HepG2 (cell line): ENCODE data around the gene KCTD13. TPM values are rescaled to one million over a fixed set of nuclear protein-coding genes. Genes with fewer than 3 reads are reported as not detected.
A peak's percentile ranks its signal among the peaks of the same experiment; 100 is the strongest.

ENCODE experiments used
- ATF6 ChIP-seq: sonication (generic); formaldehyde crosslinking; conservative IDR thresholded peaks from 2 replicates; pipeline ENCODE4 v1.4.0; 2020; ENCODE audit warnings: missing genetic modification reagents
- BRD4 ChIP-seq: sonication (generic); formaldehyde crosslinking; IDR thresholded peaks from 2 replicates; pipeline ENCODE4 v1.4.0; 2020; ENCODE audit warnings: missing genetic modification reagents
- ETV5 ChIP-seq: IDR thresholded peaks from 2 replicates; pipeline ENCODE4 v1.6.1; 2018; ENCODE audit warnings: missing biosample characterization, missing genetic modification reagents, inconsistent platforms, borderline replicate concordance
- GATA4 ChIP-seq: sonication (generic); IDR thresholded peaks from 2 replicates; pipeline ENCODE4 v1.6.1; 2016; ENCODE audit warnings: antibody characterized with exemption, low read depth, borderline replicate concordance
- GFI1 ChIP-seq: sonication (generic); formaldehyde crosslinking; IDR thresholded peaks from 2 replicates; pipeline ENCODE4 v1.5.0; 2020; ENCODE audit warnings: missing genetic modification reagents, mild to moderate bottlenecking, borderline replicate concordance
- GMEB1 ChIP-seq: sonication (generic); formaldehyde crosslinking; IDR thresholded peaks from 2 replicates; pipeline ENCODE4 v1.5.1; 2020; ENCODE audit warnings: missing genetic modification reagents, mild to moderate bottlenecking, borderline replicate concordance
- HCFC1 ChIP-seq: fragments of 150-350 bp; IDR thresholded peaks from 2 replicates; pipeline ENCODE4 v1.6.1; 2014; ENCODE audit warnings: low read depth, low read length
- KDM1A ChIP-seq: IDR thresholded peaks from 2 replicates; pipeline ENCODE4 v1.6.1; 2016; ENCODE audit warnings: missing compliant biosample characterization
- KLF9 ChIP-seq: IDR thresholded peaks from 2 replicates; pipeline ENCODE4 v1.6.1; 2016; ENCODE audit warnings: low read depth
- MBD4 ChIP-seq: IDR thresholded peaks from 2 replicates; pipeline ENCODE4 v1.6.1; 2012; ENCODE audit warnings: low read length, inconsistent platforms, borderline replicate concordance
- MIER3 ChIP-seq: IDR thresholded peaks from 2 replicates; pipeline ENCODE4 v1.6.1; 2016; ENCODE audit warnings: missing compliant biosample characterization, borderline replicate concordance
- NCOR1 ChIP-seq: fragments of 200-600 bp; sonication (generic); IDR thresholded peaks from 2 replicates; pipeline ENCODE4 v1.7.0; 2017; ENCODE audit warnings: antibody characterized with exemption, low read length, borderline replicate concordance
- NFYC ChIP-seq: IDR thresholded peaks from 2 replicates; pipeline ENCODE4 v1.6.1; 2016; ENCODE audit warnings: missing genetic modification reagents, missing compliant biosample characterization
- SKI ChIP-seq: fragments of 450-650 bp; IDR thresholded peaks from one replicate; pipeline ENCODE4 v1.6.1; 2018; ENCODE audit warnings: mild to moderate bottlenecking; ENCODE audit not compliant: partially characterized antibody
- SP5 ChIP-seq: IDR thresholded peaks from 2 replicates; pipeline ENCODE4 v1.6.1; 2016; ENCODE audit warnings: low read depth, borderline replicate concordance
- SSRP1 ChIP-seq: IDR thresholded peaks from 2 replicates; pipeline ENCODE4 v1.6.1; 2016; ENCODE audit warnings: control low read depth
- TBX3 ChIP-seq: fragments of 450-650 bp; IDR thresholded peaks from 2 replicates; pipeline ENCODE4 v1.6.1; 2017; ENCODE audit warnings: antibody characterized with exemption, mild to moderate bottlenecking, inconsistent platforms, borderline replicate concordance
- TERF1 ChIP-seq: sonication (generic); formaldehyde crosslinking; IDR thresholded peaks from 2 replicates; pipeline ENCODE4 v1.8.0; 2022; ENCODE audit warnings: mild to moderate bottlenecking, missing genetic modification reagents, moderate library complexity
- ZNF20 ChIP-seq: sonication (generic); formaldehyde crosslinking; IDR thresholded peaks from 2 replicates; pipeline ENCODE4 v1.4.0; 2020; ENCODE audit warnings: mild to moderate bottlenecking, moderate library complexity, missing genetic modification reagents
- ZNF275 ChIP-seq: sonication (generic); formaldehyde crosslinking; IDR thresholded peaks from 2 replicates; pipeline ENCODE4 v1.8.0; 2022; ENCODE audit warnings: missing genetic modification reagents, mild to moderate bottlenecking, inconsistent platforms, borderline replicate concordance
- ZNF296 ChIP-seq: sonication (generic); formaldehyde crosslinking; conservative IDR thresholded peaks from 2 replicates; pipeline ENCODE4 v1.5.0; 2020; ENCODE audit warnings: mild to moderate bottlenecking, missing genetic modification reagents
- ZNF350 ChIP-seq: sonication (generic); formaldehyde crosslinking; IDR thresholded peaks from 2 replicates; pipeline ENCODE4 v1.4.0; 2020; ENCODE audit warnings: mild to moderate bottlenecking, low read depth, missing genetic modification reagents, borderline replicate concordance
- ZNF441 ChIP-seq: sonication (generic); formaldehyde crosslinking; IDR thresholded peaks from 2 replicates; pipeline ENCODE4 v1.7.0; 2021; ENCODE audit warnings: missing genetic modification reagents, borderline replicate concordance
- ZNF747 ChIP-seq: sonication (generic); formaldehyde crosslinking; IDR thresholded peaks from 2 replicates; pipeline ENCODE4 v1.8.1; 2023; ENCODE audit warnings: missing genetic modification reagents, mild to moderate bottlenecking, borderline replicate concordance
- polyA plus RNA-seq, 8 experiments: library from polyadenylated mRNA; depleted of rRNA in 3 of 8; stranded (reverse) in 7 of 8; unstranded in 1 of 8; fragments of >200 nt; fragmentation: Illumina TruSeq in 4 of 8; extraction: Trizol in 4 of 8; gene quantifications; 2 replicates each; pipeline versions ENCODE4 v1.2.1 to v1.2.3, GENCODE V29; 2011 to 2016; ENCODE audit warnings: low read depth in 4 of 8, missing spikeins in 1 of 8, mixed read lengths in 1 of 8; ENCODE audit not compliant: insufficient read depth in 1 of 8
- total RNA-seq, 5 experiments: library from RNA; depleted of rRNA; stranded (reverse); fragments of >200 nt; fragmentation: Illumina TruSeq; extraction: Trizol; gene quantifications; 2 replicates each; pipeline ENCODE4 v1.2.3, GENCODE V29; 2016; ENCODE audit warnings: low read depth in 1 of 5

KCTD13 gene
- total and polyA plus RNA-seq, 2 of the 13 experiments (the other 11 are each of a cell fraction or from before 2014, with no cell fraction given), result 6.3 to 14.7 TPM

GRCh38 chr16:29899516-29900101 lies 26.4 kb downstream of the KCTD13 start, which contains the start of gene SEZ6L2 (continued):
- TF ChIP-seq ZNF275 (peak; percentile 92), TERF1 (0 out of 2 replicates have a peak, but pooled peaks have one; percentile 64), SP5 (CRISPR knock-in tag) (no peak), MIER3 (CRISPR knock-in tag) (no peak), TBX3 (no peak), HCFC1 (no peak), GMEB1 (peak; percentile 61; the same call in 1 of the 2 replicates), ETV5 (CRISPR knock-in tag) (peak; percentile 21; the same call in 1 of the 2 replicates), KLF9 (CRISPR knock-in tag) (no peak), ZNF20 (peak; percentile 81), ZNF296 (CRISPR knock-in tag) (peak; percentile 69), ZNF350 (CRISPR knock-in tag) (peak; percentile 53; the same call in 1 of the 2 replicates), GATA4 (peak; percentile 32; the same call in 1 of the 2 replicates), SKI (no peak), KDM1A (CRISPR knock-in tag) (no peak), ATF6 (CRISPR knock-in tag) (peak; percentile 98; the same call in 1 of the 2 replicates), SSRP1 (CRISPR knock-in tag) (no peak), ZNF441 (CRISPR knock-in tag) (no peak), NFYC (CRISPR knock-in tag) (no peak), ZNF747 (CRISPR knock-in tag) (0 out of 2 replicates have a peak, but pooled peaks have one; percentile 73), NCOR1 (no peak; the same call in 1 of the 2 replicates), GFI1 (CRISPR knock-in tag) (peak; percentile 43; the same call in 1 of the 2 replicates), MBD4 (no peak), BRD4 (CRISPR knock-in tag) (no peak)
